Measurements from ENCODE around the gene LAMC1.
"Not testable (repeated sequence)": the region's sequence is repeated elsewhere in the genome, so short reads cannot be mapped to it uniquely, and the experiment has no call there.

The LAMC1 gene

DNA sequence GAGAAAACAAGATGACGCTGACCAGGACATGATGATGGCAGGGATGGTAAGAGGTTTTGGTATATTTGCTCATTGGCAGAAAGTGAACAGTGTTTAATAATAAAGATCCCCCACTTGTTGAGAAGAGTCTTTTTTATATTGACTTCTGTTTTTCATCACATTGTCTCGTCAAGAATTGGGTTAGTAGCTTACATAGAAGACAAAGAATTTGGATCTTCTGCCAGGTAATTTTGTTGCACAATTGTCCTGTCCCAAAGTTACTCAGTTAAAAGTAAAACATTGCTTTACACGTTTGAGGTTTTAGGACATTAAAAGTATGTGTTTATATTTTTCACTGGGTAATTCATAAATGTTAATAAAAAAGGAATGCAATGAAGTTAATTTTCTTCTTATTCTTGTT is 114.6 kb downstream of the LAMC1 start:
- TF ChIP-seq GATA1 (IDR thresholded peaks at IDR 0.05; ENCODE audit: low read depth, low read length) (no peak), POLR2A (IDR thresholded peaks at IDR 0.05; ENCODE audit: low read length) (no peak)
- no peak for DNase-seq

DNA sequence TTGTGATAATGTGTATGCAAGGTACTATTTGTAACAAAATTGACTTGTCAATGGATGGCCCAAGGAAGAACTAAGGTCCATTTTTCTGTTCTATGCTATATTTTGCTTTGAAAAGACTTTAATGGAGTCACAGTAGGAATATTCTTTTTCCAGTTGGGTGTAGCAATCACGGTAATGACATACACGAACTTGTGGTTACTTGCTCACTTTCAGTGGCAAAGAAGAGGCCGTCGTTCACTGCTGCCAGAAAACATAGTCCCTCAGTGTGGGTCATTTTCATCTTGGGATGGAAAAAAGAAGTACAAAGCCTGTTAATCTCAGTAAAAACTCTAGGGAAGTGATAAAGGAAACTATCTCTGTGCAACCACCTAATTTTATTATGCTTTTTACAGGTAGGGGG is 115.1 kb downstream of the LAMC1 start:
- no peak for DNase-seq
- TF ChIP-seq GATA1 (IDR thresholded peaks at IDR 0.05; ENCODE audit: low read depth, low read length) (no peak), POLR2A (IDR thresholded peaks at IDR 0.05; ENCODE audit: low read length) (no peak)

DNA sequence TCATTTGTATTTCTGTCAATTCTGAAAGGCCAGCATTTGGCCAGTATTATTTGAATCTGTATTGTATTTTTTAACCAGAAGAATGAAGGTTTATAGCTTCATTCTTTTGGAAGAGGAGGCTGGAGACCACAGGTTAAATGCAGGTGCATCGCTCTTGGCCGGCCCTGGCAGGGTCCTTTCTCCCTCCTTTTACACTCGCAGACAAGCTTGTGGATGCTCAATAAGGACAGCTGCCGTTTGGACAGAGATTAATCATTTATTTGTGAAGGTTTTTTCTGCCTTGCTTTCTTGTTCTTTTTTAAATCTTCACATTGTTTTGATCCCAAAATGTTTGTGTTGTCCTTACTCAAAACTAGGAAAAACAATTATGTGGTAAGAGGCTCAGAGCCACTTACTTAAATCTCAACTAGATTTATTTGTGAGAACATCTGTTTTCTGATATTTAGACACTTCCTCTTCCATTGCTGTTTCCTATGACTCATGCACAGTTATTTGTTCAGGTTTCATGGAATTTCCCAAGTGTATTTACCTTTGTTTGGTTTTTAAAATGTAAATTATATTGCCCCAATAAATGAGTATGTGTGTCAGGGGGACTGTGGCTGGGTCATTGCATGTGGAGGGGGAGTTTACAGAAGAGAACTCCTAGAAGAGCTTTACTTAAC is 116.2 kb downstream of the LAMC1 start:
- TF ChIP-seq GATA1 (IDR thresholded peaks at IDR 0.05; ENCODE audit: low read depth, low read length) (no peak), POLR2A (IDR thresholded peaks at IDR 0.05; ENCODE audit: low read length) (no peak)

DNA sequence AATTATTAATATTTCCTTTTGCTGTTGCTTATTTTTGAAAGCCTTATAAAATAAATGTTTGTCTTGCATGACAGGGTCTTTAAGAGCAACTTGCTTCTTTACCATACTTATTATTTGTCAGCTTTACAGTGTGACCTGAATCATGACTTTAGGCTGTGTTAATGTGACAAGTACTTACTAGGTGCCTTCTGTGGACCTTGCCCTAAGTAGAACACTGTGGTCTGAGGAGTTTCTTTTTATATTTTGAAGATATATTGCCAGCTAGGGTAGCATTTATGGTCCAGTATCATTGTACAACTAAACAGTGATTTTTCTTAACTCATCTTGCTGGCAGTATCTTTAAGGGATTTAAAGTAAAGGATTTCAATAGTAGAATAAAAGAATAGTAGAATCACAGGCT is 117.4 kb downstream of the LAMC1 start:
- TF ChIP-seq POLR2A (IDR thresholded peaks at IDR 0.05; ENCODE audit: low read length) (no peak), GATA1 (IDR thresholded peaks at IDR 0.05; ENCODE audit: low read depth, low read length) (no peak)
- DNase-seq, result no peak

More for the DNA sequence above, 116.2 kb downstream of the LAMC1 start:
- no peak for DNase-seq

DNA sequence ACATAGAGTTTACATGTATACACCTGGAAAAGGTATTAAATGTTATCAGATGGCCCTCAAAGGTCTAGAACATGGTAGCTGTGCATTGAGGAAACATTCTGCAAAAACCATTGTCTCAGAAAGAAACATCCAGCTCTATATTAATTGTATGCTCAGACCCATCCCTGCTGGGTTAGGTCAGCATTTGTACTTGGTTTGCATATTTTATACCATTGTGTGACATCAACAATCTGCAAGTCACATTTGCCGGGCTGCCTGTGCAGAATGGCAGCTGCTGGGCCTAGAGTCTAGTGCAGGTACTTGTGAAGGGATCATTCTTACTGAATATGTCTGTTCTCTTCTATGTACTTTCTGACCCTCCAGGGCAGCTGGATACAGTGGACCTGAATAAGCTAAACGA is 119.0 kb downstream of the LAMC1 start:
- DNase-seq, result no peak
- TF ChIP-seq GATA1 (IDR thresholded peaks at IDR 0.05; ENCODE audit: low read depth, low read length) (no peak), POLR2A (IDR thresholded peaks at IDR 0.05; ENCODE audit: low read length) (no peak)

DNA sequence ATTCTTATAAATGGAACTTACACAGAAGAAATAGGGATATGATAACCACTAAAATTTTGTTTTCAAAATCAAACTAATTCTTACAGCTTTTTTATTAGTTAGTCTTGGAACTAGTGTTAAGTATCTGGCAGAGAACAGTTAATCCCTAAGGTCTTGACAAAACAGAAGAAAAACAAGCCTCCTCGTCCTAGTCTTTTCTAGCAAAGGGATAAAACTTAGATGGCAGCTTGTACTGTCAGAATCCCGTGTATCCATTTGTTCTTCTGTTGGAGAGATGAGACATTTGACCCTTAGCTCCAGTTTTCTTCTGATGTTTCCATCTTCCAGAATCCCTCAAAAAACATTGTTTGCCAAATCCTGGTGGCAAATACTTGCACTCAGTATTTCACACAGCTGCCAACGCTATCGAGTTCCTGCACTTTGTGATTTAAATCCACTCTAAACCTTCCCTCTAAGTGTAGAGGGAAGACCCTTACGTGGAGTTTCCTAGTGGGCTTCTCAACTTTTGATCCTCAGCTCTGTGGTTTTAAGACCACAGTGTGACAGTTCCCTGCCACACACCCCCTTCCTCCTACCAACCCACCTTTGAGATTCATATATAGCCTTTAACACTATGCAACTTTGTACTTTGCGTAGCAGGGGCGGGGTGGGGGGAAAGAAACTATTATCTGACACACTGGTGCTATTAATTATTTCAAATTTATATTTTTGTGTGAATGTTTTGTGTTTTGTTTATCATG is 120.5 kb downstream of the LAMC1 start:
- TF ChIP-seq POLR2A (IDR thresholded peaks at IDR 0.05; ENCODE audit: low read length) (no peak), GATA1 (IDR thresholded peaks at IDR 0.05; ENCODE audit: low read depth, low read length) (no peak)
- no peak for DNase-seq

DNA sequence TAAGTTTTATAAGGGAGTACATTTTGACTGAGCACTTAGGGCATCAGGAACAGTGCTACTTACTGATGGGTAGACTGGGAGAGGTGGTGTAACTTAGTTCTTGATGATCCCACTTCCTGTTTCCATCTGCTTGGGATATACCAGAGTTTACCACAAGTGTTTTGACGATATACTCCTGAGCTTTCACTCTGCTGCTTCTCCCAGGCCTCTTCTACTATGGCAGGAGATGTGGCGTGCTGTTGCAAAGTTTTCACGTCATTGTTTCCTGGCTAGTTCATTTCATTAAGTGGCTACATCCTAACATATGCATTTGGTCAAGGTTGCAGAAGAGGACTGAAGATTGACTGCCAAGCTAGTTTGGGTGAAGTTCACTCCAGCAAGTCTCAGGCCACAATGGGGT is 121.5 kb downstream of the LAMC1 start:
- no peak for TF ChIP-seq POLR2A (IDR thresholded peaks at IDR 0.05; ENCODE audit: low read length)
- no peak for TF ChIP-seq GATA1 (IDR thresholded peaks at IDR 0.05; ENCODE audit: low read depth, low read length)

DNA sequence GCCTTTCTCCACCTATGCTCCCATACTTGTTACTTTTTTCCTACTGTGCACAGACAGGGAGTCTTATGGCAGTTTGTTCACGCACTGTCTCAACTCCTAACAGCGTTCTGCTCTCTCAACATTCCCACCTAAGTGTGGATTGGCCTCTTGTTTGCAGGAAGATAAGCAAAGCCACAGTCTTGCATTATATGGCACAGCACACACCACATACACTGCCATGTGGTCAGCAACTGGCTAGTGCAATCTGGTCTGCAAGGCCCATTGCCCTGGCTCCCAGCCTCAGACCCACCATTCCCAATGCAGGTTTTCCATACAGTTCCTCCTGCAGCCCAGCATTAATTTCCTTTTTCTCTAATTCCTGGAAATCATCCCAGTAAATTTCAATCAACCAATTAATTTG is 124.5 kb downstream of the LAMC1 start:
- TF ChIP-seq GATA1 (IDR thresholded peaks at IDR 0.05; ENCODE audit: low read depth, low read length) (no peak), POLR2A (IDR thresholded peaks at IDR 0.05; ENCODE audit: low read length) (no peak)
- DNase-seq, result no peak

More for the DNA sequence above, 121.5 kb downstream of the LAMC1 start:
- no peak for DNase-seq

DNA sequence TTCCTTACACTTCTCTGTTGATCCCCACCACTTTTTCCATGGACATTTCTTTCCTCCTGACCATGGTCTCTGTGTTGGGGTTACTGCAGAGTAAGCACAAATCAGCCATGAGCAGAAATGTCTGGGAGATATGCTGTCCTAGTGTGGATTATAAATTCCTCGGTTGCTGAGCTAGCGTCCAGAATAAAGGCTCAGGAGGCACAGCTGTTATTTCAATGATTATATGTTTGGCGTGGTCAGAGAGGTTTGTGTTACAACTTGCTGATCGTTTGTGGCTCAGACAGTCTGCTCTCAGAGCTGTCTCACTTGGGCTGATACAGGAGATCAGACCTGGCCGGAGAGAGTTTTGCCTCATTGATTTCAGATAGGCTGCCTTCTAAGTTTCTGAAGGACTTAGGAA is 125.4 kb downstream of the LAMC1 start:
- TF ChIP-seq GATA1 (IDR thresholded peaks at IDR 0.05; ENCODE audit: low read depth, low read length), result no peak
- TF ChIP-seq POLR2A (IDR thresholded peaks at IDR 0.05; ENCODE audit: low read length), result no peak
- no peak for DNase-seq

DNA sequence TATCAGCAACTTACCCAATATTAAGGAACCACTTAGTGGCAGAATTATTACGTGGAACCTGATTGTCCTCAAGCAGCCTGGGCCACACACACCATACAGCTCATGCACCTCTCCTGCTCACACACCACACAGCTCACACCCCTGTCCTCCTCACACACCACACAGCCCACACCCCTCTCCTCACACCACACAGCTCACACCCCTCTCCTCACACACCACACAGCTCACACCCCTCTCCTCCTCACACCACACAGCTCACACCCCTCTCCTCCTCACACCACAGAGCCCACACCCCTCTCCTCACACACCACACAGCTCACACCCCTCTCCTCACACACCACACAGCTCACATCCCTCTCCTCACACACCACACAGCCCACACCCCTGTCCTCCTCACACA is 126.1 kb downstream of the LAMC1 start:
- DNase-seq, result no peak
- TF ChIP-seq GATA1 (IDR thresholded peaks at IDR 0.05; ENCODE audit: low read depth, low read length) (no peak), POLR2A (IDR thresholded peaks at IDR 0.05; ENCODE audit: low read length) (no peak)

DNA sequence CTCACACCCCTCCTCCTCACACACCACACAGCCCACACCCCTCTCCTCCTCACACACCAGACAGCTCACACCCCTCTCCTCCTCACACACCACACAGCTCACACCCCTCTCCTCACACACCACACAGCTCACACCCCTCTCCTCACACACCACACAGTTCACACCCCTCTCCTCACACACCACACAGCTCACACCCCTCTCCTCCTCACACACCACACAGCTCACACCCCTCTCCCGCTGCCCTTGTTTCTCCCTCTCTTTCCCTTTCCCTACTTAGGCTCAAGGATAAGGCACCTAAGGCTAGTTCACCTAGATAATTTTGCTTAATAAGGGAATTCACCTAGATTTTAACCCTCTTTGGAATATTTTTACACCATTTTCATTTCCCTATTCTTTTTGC is 126.8 kb downstream of the LAMC1 start:
- DNase-seq, result not testable (repeated sequence)

DNA sequence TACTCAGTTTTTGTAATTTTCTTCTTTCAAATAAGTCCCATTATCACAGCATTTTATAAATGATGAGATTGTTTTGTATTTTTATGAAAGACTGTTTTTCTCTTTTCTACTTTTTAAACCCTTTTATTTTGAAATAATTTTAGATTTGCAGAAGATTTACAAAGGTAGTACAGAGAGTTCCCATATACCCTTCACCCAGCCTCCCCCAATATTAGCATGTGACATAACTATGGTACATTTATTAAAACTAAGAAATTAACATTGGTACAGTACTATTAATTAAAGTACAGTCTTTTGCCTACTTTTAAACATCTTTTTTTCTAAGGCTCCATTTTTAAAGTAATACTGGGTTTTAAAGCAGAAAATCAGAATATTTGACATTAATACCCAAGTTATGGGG is 127.2 kb downstream of the LAMC1 start:
- no peak for DNase-seq

DNA sequence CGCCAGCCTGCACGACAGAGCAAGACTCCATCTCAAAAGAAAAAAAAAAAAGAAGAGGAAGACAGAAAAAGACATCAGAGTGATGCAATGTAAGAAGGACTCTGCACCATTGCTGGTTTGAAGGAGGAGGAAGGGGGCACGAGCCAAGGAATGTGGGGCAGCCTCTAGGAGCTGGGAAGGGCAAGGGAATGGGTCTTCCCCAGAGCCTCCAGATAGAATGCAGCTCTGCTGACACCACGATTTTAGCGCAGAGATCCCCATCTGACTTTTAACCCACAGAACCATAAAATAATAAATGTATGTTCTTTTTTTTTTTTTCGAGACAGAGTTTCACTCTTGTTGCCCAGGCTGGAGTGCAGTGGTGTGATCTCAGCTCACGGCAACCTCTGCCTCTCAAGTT is 129.0 kb downstream of the LAMC1 start:
- DNase-seq, result no peak
- no peak for TF ChIP-seq POLR2A (IDR thresholded peaks at IDR 0.05; ENCODE audit: low read length)
- no peak for TF ChIP-seq GATA1 (IDR thresholded peaks at IDR 0.05; ENCODE audit: low read depth, low read length)

More for the DNA sequence above, 127.2 kb downstream of the LAMC1 start:
- no peak for TF ChIP-seq POLR2A (IDR thresholded peaks at IDR 0.05; ENCODE audit: low read length)
- TF ChIP-seq GATA1 (IDR thresholded peaks at IDR 0.05; ENCODE audit: low read depth, low read length), result no peak

DNA sequence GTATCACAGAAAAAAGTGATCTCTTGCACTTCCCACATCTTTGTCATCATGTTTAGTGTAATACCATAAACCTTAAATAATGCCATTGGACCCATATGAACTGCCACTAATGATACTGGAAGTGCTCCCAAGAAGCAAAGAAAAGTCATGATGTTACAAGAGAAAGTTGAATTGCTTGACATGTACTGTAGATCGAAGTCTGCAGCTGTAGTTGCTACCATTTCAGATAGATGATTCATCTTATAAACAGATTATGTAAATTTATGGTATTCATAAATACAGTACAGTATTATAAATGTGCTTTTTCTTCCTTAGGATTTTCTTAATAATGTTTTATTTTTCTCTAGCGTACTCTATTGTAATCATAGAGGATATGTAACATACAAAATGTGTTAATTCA is 132.7 kb downstream of the LAMC1 start:
- DNase-seq, result no peak
- TF ChIP-seq GATA1 (IDR thresholded peaks at IDR 0.05; ENCODE audit: low read depth, low read length) (no peak), POLR2A (IDR thresholded peaks at IDR 0.05; ENCODE audit: low read length) (no peak)

DNA sequence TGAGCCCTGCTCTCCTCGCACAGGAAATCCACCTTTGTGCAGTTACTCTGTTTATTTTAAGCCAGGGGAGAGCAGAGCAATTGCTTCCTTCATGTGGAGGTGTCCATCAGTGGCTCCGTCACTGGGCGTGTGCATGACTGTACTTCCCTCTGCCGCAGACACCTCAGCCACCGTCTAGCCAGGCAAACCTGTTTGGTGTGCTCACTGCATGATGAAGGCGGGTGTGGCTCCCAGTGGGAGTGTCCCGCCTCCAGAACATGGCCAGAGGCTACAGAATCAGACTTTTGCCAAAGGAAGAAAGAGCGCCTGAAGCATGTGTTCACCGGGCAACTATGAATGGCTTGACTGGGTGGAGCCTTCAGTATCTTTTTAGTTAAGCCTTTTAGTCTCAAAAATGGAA is 136.7 kb downstream of the LAMC1 start:
- no peak for DNase-seq
- no peak for TF ChIP-seq POLR2A (IDR thresholded peaks at IDR 0.05; ENCODE audit: low read length)
- TF ChIP-seq GATA1 (IDR thresholded peaks at IDR 0.05; ENCODE audit: low read depth, low read length), result no peak

All from erythroblast (primary cell).